Activated CD8-positive, alpha-beta memory T cell treated with anti-CD3 and anti-CD28 coated beads, Interleukin-2, amount 50 U/mL, for 48 hours (primary cell): Measurements from ENCODE around the gene PPP1CA.

ENCODE experiments used
- DNase-seq: peaks from one replicate; pipeline ENCODE4 v3.0.0-alpha.2; 2020

PPP1CA gene

GRCh38 chr11:67367761-67368227, 33.9 kb downstream of the PPP1CA start:
- no peak for DNase-seq

- DNase-seq: no peak
Measured at GRCh38 chr11:67366961-67367760, 34.5 kb downstream of the PPP1CA start.

GRCh38 chr11:67366546-67366945, 35.1 kb downstream of the PPP1CA start:
- DNase-seq: no peak

GRCh38 chr11:67365736-67366444, 35.8 kb downstream of the PPP1CA start:
- DNase-seq: no peak

- no peak for DNase-seq
Measured at GRCh38 chr11:67364783-67365722, 36.6 kb downstream of the PPP1CA start.

- DNase-seq: no peak
Measured at GRCh38 chr11:67364169-67364568, 37.5 kb downstream of the PPP1CA start.

GRCh38 chr11:67357831-67358670, 43.6 kb downstream of the PPP1CA start:
- no peak for DNase-seq

- peak; percentile 81 for DNase-seq
Measured at GRCh38 chr11:67356864-67357561, 44.6 kb downstream of the PPP1CA start.

GRCh38 chr11:67356387-67356863, 45.2 kb downstream of the PPP1CA start:
- no peak for DNase-seq

GRCh38 chr11:67355794-67356386, 45.8 kb downstream of the PPP1CA start:
- no peak for DNase-seq

GRCh38 chr11:67355023-67355793, 46.5 kb downstream of the PPP1CA start:
- no peak for DNase-seq

GRCh38 chr11:67354075-67355022, 47.3 kb downstream of the PPP1CA start:
- DNase-seq: no peak

GRCh38 chr11:67353317-67354074, 48.2 kb downstream of the PPP1CA start, which contains the start of gene POLD4:
Gene POLD4, minus strand, starts transcription at chr11:67353546. Its CDS starts 147 bp downstream, at chr11:67353399.
- peak; percentile 96 for DNase-seq

- no peak for DNase-seq
Measured at GRCh38 chr11:67352546-67353316, 48.9 kb downstream of the PPP1CA start.

- peak; percentile 80 for DNase-seq
Measured at GRCh38 chr11:67351275-67352005, 50.2 kb downstream of the PPP1CA start.

- DNase-seq: no peak
Measured at GRCh38 chr11:67349928-67350465, 51.7 kb downstream of the PPP1CA start.
